CD4-positive, alpha-beta T cell treated with Interleukin-17A for 1 hour (primary cell): Measurements from ENCODE around the gene OBSCN.

Source experiments
- DNase-seq: peaks from one replicate; pipeline ENCODE4 v3.0.0-alpha.2; 2020

The OBSCN gene

GRCh38 chr1:228391411-228392020 is 183.7 kb downstream of the OBSCN start:
- DNase-seq = no peak

DNA sequence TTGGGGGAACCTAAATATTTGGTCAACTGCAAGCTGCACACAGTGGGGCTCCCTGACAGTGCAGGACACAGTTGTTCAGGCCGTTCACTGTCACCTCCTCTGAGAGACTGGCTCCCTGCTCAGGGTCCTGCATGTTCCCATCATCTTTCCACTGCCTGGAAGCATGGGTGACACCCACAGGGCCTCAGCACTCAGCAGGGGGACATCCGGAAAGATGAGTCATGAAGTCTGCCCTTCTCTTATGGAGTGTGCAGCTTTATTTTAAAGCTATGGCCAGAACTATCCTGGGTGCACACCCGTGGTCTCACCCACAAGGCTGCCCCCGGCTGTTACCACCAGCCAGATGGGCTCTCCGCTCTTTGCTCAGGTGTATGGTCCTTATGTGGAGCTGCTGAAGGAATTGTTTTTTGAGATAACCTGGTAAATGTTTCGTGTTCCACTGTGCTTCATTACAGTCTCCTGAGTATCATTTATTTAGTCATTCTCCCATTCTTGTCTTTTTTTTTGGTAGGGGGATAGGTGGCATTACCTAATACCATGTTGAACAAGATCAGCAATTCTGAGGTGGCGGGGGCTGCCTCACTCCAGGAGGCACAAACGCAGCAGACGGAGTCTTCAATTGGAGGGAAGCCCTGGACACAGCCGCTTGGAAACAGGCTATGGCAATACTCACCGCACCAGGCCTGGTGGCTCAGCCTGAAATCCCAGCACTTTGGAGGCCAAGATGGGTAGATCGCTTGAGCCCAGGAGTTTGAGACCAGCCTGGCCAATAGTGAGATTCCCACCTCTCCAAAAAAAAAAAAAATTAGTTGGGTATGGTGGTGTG is 184.5 kb downstream of the OBSCN start:
- no peak for DNase-seq

DNA sequence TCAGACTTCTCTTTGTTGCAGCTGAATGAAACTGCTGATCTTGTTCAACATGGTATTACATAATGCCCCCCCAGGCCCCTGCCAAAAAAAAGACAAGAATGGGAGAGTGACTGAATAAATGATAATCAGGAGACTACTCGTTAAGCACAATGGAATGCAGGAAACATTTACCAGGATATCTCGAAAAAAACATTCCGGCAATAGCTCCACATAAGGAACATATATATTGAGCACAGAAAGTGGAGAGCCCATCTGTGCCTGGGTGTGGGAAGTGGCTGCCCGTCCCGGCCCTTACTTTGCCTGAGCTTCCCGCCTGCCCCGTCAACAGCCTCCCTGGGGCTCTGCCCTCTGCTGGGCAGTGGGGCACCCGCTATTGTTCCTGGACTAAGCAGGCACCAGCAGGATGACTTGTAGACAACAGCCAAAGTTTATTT is 185.4 kb downstream of the OBSCN start:
- DNase-seq = no peak

GRCh38 chr1:228393811-228394570 is 186.1 kb downstream of the OBSCN start:
- DNase-seq = no peak

GRCh38 chr1:228394571-228395394 is 186.9 kb downstream of the OBSCN start:
- no peak for DNase-seq

- DNase-seq = no peak
Measured at GRCh38 chr1:228396770-228397662, 189.2 kb downstream of the OBSCN start.

- no peak for DNase-seq
Measured at GRCh38 chr1:228397966-228398365, 190.1 kb downstream of the OBSCN start.

DNA sequence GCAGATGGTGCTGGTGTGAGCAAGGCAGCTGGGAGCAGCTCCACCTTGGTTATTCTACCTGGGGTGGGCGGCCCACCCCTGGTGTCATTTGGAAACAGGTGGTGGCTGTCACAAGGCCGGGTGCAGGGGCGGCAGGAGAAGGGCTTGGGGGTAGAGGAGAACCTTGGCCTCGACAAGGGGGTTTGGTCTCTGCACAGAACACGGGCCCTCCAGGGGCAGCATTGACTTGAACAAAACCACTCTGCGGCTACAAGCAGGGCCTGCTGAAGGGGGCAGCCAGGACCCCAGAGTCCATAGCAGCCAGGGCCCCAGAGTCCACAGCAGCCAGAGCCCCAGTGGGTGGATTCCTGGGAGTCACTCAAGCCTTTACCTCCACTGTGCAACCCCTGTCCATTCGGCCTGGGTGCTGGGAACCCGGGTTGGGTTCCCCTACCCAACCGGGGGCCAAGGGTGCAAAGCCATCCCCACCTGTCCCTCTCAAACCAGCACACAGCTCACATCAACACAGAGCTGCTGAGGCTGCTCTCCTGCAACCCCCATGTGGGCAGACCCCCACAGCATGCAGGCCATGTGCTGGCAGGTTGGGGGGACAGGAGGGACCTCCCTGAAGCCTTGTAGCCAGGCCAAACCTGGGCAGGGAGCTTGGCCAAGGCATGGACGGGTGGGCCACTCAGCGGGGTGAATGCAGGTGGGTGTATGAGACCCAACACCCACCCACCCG is 191.1 kb downstream of the OBSCN start:
- DNase-seq = no peak

- DNase-seq = no peak
Measured at GRCh38 chr1:228399531-228400236, 191.8 kb downstream of the OBSCN start.

- DNase-seq = no peak
Measured at GRCh38 chr1:228400237-228400651, 192.4 kb downstream of the OBSCN start.

DNA sequence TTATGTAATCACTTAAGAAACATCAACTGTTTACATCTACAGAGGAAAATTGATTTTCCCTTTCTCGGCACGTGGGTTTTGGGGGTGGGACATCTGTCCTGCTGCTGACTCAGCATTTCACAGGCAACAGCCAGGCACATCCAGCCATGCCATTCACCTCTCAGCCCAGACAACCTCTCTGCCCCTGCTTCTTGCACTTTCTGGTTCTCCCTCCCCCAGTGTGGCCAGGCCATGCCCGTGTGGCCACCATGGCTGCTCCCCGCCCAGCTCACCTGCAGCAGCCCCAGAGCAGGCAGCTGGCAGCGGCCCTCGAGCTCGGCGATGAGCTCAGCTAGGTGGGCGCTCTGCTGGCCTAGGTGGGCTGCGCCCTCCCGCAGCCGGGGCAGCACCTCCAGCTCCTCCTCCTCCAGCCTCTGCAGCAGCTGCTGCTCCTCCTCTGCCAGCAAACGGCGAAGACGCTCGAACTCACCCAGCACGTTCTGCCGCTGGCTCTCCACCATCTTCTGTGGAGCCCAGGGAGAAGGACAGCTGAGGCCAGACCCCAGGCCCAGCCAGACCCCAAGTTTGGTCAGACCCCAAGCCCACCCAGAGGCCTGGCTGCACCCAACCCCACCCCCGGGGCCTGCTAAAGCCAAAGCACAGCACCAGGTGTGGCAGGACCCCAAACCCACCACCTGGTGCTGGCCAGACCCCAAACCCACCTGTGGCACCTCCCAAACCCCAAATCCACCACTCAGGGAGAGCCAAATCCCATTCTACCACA is 193.0 kb downstream of the OBSCN start:
- DNase-seq = no peak

- DNase-seq = no peak
Measured at GRCh38 chr1:228401782-228402640, 194.2 kb downstream of the OBSCN start.

- DNase-seq = no peak
Measured at GRCh38 chr1:228402641-228403025, 194.8 kb downstream of the OBSCN start.

DNA sequence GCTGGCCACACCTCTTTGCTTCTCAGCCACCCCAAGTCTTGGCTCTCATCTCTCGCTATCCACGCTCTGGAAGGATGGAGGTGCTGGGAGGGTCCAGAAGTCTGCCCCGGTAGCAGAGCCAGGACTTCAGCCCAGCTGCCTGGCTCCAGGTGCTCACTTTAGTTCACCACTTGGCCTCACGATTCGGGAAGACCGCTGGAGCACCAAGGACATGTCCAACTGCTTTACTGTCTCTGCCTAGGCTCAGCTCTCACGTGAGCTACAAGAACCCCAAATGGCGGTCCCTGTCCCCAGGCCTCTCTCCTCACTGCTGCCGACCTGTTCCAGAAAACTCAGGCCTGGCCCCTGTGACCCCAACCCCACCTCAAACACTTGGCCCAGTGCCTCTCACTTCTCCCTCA is 195.4 kb downstream of the OBSCN start:
- DNase-seq = no peak

GRCh38 chr1:228404107-228404720 is 196.4 kb downstream of the OBSCN start:
- DNase-seq = no peak

GRCh38 chr1:228405200-228405978 is 197.5 kb downstream of the OBSCN start:
- no peak for DNase-seq

DNA sequence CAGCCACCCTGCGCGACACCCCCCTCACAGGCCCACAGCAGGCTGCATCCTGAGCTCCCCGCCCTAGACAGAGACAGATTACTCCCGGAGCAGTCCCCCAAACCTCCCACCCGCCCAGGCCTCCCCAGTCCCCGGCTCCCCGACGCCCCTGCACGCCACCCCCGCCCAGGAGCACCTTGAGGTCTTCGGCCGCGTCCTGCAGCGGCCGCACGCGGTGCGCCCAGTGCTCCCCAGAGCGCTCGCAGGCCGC is 198.1 kb downstream of the OBSCN start:
- no peak for DNase-seq
